ENCODE results near the gene PSMC3. TPM values are rescaled to one million over a fixed set of nuclear protein-coding genes. Genes with fewer than 3 reads are reported as not detected.

PSMC3 gene
- total and polyA plus RNA-seq, 9 of the 15 experiments (the other 6 are each of a cell fraction or from before 2014, with no cell fraction given) = 44.3 to 324 (median 240) TPM

DNA sequence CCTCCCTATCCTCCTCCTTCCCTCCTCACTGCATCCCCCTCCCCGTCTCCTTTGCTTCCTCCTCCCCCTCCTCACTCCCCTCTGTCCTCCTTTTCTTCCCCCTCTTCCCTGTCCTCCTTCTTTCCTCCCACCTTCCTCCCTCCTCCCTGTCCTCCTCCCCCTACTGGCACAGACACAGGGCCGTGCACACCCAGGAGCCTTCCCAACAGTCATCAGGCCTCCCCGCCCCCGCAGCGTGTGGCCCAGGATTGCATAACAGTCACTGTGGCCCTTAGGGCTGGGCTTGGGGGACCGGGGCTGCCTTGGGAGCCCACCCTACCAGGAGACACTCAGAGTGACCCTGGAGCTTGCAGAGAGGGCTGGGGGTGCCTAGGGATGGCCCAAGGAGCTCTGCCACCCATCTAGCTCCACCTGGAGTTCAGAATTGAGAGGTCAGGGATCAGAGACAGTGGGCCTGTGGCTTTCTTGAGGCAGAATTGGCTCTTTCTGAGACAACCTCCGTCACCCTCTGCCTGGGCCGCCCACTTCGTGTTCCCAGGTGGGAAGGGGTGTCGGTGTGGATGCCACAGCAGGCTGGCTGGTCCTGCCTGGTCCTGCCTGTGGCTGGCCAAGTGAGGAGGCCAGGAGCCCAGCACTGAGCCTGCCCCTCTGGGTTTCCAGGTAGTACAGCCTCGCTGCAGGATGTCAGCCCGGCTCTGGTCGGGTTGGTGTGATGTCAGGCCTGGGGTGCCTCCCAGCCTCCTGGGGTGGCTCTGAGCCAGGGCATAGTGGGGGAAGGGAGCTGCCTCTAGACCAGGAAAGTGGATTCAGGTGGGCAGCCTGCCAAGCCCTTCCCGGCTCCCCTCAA, 49.5 kb downstream of the PSMC3 start (continued):
- TF ChIP-seq, protein P1, sequence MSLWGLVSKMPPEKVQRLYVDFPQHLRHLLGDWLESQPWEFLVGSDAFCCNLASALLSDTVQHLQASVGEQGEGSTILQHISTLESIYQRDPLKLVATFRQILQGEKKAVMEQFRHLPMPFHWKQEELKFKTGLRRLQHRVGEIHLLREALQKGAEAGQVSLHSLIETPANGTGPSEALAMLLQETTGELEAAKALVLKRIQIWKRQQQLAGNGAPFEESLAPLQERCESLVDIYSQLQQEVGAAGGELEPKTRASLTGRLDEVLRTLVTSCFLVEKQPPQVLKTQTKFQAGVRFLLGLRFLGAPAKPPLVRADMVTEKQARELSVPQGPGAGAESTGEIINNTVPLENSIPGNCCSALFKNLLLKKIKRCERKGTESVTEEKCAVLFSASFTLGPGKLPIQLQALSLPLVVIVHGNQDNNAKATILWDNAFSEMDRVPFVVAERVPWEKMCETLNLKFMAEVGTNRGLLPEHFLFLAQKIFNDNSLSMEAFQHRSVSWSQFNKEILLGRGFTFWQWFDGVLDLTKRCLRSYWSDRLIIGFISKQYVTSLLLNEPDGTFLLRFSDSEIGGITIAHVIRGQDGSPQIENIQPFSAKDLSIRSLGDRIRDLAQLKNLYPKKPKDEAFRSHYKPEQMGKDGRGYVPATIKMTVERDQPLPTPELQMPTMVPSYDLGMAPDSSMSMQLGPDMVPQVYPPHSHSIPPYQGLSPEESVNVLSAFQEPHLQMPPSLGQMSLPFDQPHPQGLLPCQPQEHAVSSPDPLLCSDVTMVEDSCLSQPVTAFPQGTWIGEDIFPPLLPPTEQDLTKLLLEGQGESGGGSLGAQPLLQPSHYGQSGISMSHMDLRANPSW (CRISPR knock-in tag; IDR thresholded peaks at IDR 0.05) = no peak
- no peak for TF ChIP-seq RBM22 (IDR thresholded peaks at IDR 0.05; ENCODE audit: low read depth, low read length, poor library complexity, severe bottlenecking)
- TF ChIP-seq ZNF23 (CRISPR knock-in tag; IDR thresholded peaks at IDR 0.05) = no peak
- no peak for TF ChIP-seq ZNF224 (CRISPR knock-in tag; IDR thresholded peaks at IDR 0.05)
- no peak for TF ChIP-seq HEY1 (CRISPR knock-in tag; IDR thresholded peaks at IDR 0.05; ENCODE audit: borderline replicate concordance)
- TF ChIP-seq XRCC4 (IDR thresholded peaks at IDR 0.05; ENCODE audit: extremely low read depth, insufficient read depth, insufficient read length) = no peak
- TF ChIP-seq ETV6 (IDR thresholded peaks at IDR 0.05; ENCODE audit: borderline replicate concordance in 1 of 2, low read depth in 2 of 2, low read length in 1 of 2) = no peak
- no peak for TF ChIP-seq ETV6 (CRISPR knock-in tag; IDR thresholded peaks at IDR 0.05; ENCODE audit: borderline replicate concordance)
- no peak for TF ChIP-seq MCM7 (IDR thresholded peaks at IDR 0.05)
- TF ChIP-seq, protein P2, sequence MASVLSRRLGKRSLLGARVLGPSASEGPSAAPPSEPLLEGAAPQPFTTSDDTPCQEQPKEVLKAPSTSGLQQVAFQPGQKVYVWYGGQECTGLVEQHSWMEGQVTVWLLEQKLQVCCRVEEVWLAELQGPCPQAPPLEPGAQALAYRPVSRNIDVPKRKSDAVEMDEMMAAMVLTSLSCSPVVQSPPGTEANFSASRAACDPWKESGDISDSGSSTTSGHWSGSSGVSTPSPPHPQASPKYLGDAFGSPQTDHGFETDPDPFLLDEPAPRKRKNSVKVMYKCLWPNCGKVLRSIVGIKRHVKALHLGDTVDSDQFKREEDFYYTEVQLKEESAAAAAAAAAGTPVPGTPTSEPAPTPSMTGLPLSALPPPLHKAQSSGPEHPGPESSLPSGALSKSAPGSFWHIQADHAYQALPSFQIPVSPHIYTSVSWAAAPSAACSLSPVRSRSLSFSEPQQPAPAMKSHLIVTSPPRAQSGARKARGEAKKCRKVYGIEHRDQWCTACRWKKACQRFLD (CRISPR knock-in tag; IDR thresholded peaks at IDR 0.05) = peak; percentile 59; the same call in 1 of the 2 replicates
- TF ChIP-seq SMAD2 (IDR thresholded peaks at IDR 0.05; ENCODE audit: low read depth, low read length) = no peak
- TF ChIP-seq HMG20A (CRISPR knock-in tag; conservative IDR thresholded peaks at IDR 0.05) = no peak
- TF ChIP-seq ILF3 (IDR thresholded peaks at IDR 0.05; ENCODE audit: borderline replicate concordance) = no peak
- TF ChIP-seq, protein P3, sequence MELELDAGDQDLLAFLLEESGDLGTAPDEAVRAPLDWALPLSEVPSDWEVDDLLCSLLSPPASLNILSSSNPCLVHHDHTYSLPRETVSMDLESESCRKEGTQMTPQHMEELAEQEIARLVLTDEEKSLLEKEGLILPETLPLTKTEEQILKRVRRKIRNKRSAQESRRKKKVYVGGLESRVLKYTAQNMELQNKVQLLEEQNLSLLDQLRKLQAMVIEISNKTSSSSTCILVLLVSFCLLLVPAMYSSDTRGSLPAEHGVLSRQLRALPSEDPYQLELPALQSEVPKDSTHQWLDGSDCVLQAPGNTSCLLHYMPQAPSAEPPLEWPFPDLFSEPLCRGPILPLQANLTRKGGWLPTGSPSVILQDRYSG (tag; conservative IDR thresholded peaks at IDR 0.05; ENCODE audit: low read depth) = no peak
- TF ChIP-seq RBM14 (IDR thresholded peaks at IDR 0.05; ENCODE audit: borderline replicate concordance, insufficient read depth, low read depth, low read length) = no peak
- TF ChIP-seq GABPA (tag; conservative IDR thresholded peaks at IDR 0.05; ENCODE audit: low read depth) = no peak
- no peak for TF ChIP-seq TEAD4 (IDR thresholded peaks at IDR 0.05; ENCODE audit: low read length)
- TF ChIP-seq TEAD4 (CRISPR knock-in tag; IDR thresholded peaks at IDR 0.05; ENCODE audit: borderline replicate concordance) = no peak
- TF ChIP-seq CXXC5 (CRISPR knock-in tag; IDR thresholded peaks at IDR 0.05) = peak; percentile 28; the same call in 1 of the 2 replicates
- peak; percentile 49; the same call in 1 of the 2 replicates for TF ChIP-seq MTA3 (IDR thresholded peaks at IDR 0.05; ENCODE audit: borderline replicate concordance)
